Measurements from ENCODE around the gene SIRT5.

SIRT5 gene

DNA sequence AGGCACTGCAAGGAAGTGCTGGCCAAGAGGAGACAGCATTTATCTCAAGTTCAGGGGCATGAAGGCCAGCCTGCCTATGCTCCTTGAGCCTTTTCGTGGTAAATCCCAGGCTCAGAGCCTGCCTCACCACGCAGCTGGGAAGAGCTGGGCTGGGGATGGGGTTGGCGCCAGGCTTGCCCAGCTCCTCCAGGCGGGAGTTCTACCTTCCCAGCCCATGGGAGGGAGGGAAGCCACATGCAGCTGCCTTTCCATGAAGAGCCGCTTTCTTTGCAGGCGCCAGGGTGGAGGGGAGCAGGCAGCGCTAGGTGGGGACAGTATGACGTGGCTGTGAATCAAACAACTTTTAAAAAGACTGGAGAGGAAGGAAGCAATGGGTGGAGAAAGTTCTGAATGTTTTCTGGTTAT, 19.5 kb upstream of the SIRT5 start:
- DNase-seq: no peak

DNA sequence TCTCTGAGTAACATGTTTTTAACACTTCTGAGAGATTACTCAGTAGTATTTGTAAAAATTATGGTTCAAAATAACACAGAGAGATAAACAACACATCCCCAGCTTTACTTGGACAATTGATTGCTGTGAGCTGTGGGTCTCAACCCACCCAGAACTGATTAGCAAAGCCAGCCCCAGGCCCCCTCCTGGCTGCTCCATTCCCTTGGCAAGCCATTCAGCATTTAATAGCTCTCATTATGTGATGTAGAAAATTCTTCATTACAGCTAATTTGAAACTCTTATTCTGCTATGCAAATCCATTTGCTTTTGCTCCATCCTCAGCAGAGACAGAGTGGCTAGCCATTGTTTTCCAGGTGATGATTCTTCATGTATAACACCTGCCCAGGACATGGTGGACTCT, 16.6 kb upstream of the SIRT5 start:
- DNase-seq: no peak

DNA sequence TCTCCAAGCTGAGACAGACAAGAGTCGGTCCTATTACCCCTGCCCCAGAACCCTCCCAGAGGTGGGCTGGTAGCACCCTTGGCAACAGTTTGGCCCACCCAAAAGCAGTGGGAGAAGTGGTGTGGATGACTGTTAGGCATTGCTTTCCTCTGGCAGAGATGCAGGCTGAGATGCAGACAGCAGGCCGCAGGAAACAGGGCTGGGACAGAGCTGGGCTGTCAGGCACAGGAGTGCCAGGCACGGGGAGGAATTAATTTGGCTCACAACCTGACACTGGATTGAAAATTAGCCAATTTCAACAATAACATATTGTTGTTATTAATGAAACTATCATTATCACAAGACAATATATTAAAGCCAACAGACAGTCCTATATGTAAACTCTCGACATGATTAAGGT, 15.7 kb upstream of the SIRT5 start:
- DNase-seq: no peak

DNA sequence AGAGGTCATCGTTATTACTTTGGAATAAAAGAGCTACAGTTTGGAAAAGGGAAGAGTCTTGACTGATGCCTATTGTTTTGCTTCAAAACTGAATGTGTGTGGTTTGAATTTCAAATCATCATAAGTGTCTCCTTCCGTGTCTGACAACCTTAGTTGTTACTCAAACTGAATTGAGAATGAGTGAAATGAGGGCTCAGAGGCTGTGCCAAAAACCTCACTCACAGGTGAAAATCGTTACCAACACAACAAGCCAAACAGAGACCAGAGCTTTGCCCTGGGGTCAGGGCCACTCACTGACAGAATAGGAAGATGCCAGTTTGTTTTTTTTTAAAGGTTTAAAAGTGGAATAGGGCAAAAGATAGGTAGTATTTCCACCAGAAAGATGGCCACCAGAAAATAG, 15.2 kb upstream of the SIRT5 start:
- no peak for DNase-seq

- no peak for DNase-seq
Measured at GRCh38 chr6:13559968-13560650, 14.3 kb upstream of the SIRT5 start.

DNA sequence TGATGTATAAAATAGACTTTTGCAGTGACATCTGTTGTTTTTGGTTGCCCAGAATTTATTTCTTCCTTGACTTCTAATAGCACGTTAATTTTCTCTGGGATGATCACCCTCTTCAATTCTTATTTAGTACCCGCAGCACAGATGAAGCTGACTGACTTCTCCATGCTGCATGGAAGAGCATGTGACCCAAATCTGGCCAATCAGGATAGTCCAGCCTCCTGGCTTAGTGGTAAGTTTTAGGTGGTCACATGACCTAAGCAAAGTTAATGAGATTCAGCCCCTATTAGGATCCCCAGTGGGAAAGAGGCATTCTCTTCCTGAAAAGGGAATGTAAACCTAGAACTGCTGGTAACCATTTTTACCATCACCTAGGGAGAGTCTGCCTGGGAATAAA, 13.8 kb upstream of the SIRT5 start:
- no peak for DNase-seq

DNA sequence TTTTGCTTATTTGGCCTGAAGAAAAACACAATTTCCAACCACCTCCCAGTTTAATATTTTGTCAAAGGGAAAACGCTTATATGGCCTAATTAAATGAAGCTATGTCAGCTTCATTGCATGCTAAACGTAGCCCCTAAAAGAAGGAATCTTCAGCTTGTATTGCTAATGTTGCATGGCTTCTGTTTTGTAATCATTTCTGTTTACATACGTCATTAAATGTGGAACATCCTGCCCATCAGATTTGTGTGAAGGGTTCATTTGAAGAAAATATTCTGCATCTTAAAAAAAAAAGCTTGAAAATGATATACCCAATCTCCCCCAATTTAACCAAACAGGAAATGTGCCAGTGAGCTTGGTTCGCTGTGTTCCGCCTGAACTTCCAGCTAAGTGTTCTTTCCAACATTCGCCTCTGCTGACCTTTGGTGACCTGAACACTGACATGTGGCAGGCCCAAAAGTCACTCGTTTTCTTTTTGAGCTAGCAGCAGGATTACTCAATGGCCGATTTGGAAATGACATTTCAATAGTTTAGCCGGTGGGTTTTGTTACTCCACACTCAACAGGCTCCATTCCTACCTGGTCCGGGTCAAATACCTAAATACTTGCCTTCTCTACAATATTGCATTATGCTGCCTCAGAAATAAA, 12.7 kb upstream of the SIRT5 start:
- DNase-seq: no peak

- no peak for DNase-seq
Measured at GRCh38 chr6:13563009-13563408, 11.4 kb upstream of the SIRT5 start.

DNA sequence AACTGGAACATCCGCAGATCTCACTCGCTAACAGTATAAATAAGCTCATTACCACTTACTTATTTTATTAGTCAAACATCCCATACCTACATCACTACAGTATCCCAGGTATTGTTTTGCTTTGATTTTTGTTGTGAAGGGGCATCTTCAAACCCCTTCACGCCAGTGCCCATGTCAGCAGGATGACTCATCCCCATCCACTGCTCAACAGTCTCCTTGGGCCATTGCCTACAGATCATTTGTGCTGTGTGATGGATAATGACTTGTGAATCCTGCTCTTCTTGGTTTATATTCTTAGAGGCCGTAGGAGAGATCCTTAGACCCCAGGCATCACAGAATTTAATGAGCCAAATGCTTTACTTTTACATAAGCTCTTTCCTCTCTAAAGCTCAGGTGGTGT, 8.5 kb upstream of the SIRT5 start:
- no peak for DNase-seq

DNA sequence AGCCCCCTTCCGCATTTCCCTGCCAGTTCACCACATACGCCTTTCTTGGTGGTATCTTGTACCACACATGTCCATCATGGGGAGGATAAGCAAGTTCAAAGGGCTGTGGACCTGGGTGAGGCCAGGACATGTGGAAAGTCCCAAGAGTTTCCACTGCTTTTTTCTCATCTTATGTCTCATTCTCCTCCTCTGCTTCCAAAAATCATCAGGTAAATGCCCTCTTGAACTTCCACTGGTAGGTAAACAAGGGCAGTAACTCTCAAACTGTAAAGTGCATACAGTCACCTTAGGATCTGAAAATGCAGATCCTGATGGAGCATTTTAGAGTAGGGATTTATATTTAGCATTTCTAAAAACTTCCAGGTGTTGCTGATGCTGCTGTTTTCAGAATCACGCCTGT, 7.9 kb upstream of the SIRT5 start:
- DNase-seq: no peak

- no peak for DNase-seq
Measured at GRCh38 chr6:13568970-13569369, 5.4 kb upstream of the SIRT5 start.

DNA sequence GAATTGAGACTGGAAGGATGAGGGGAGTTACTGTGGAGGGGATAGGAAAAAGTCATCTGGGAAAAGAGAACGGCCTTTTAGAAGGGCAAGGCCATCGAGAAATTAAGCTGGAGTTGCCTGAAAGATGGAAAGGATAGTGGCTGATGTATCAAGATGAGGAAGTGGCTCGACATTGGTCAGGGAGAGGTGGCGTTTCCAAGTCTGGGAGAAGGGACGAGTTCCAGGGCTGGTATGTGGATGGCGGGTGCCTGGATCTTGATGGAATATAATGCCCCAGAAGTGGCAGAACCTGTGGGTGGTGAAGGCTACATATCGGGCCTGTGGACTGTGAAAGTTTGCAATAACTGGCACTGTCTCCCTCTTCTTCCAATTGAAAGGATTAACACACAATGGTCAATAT, 2.2 kb upstream of the SIRT5 start:
- no peak for DNase-seq

- no peak for DNase-seq
Measured at GRCh38 chr6:13572951-13573654, 1.3 kb upstream of the SIRT5 start.

DNA sequence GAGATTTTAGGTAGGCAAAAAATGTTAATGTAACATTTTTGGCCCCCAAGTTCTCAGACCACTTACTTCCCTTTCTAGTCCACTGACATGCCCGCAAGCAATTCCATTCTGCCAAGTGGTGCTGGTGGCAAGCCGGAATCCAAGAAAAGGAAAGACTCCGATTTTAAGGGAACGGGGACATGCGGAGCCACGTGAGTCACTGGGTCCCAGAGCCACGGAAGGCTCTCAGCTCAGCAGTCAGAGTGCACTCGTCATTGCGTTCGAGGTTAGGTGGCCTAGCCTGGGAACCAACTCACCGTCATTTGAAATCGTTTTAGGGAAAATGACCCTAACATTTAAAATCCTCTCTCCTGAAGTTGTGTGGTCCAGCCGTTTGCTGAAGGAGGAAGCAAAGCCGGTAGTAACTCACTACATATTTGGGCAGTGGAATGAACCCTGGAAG, 711 bp upstream of the SIRT5 start:
- no peak for DNase-seq

- peak; percentile 88 for DNase-seq
Measured at GRCh38 chr6:13574149-13574570, 241 bp upstream of the SIRT5 start.

GRCh38 chr6:13575377-13575775, 975 bp downstream of the SIRT5 start:
- DNase-seq: no peak

DNA sequence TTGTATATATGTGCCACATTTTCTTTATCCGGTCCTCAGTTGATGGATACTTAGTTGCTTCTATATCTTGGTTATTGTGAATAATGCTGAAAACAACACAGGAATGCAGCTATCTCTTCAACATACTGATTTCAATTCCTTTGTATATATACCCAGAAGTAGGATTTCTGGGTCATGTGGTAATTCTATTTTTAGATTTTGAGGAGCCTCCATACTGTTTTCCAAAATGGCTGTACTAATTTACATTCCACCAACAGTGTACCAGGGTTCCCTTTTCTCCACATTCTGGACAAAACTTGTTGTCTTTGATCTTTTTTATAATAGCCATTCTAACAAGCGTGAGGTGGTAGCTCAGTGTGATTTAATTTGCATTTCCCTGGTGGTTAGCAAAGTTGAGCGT, 1.6 kb downstream of the SIRT5 start:
- DNase-seq: no peak

- DNase-seq: no peak
Measured at GRCh38 chr6:13577926-13578325, 3.5 kb downstream of the SIRT5 start.

GRCh38 chr6:13579911-13580310, 5.5 kb downstream of the SIRT5 start:
- DNase-seq: no peak

GRCh38 chr6:13581700-13582229, 7.4 kb downstream of the SIRT5 start:
- DNase-seq: no peak

- no peak for DNase-seq
Measured at GRCh38 chr6:13586603-13587542, 12.5 kb downstream of the SIRT5 start.

DNA sequence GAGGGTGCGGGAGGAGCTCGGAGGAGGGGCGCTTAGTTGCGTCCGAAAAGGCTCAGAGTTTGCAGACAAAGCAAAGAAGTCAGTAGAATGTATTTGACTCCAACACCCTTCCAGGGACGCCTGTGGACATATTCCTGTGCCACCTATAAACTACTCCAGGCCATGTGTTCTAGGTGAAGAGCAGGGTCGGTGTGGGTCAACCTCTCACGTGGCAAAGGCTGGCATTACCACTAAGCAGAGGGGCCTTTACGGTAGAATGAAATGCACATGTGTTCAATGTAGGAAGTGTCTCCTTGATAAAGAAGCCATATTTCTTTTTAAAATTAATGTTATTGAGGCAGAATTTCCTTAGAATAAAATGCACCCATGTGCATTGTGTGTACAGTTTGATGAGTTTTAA, 15.4 kb downstream of the SIRT5 start:
- DNase-seq: no peak

Measured in T1000 (cell line).